GM12891 (cell line): ENCODE data around the gene CLEC20A.

Experiments
- POLR2A ChIP-seq: IDR thresholded peaks from 2 replicates; pipeline ENCODE4 v1.6.1; 2011; ENCODE audit warnings: low read depth, low read length, control low read depth
- POLR2AphosphoS5 ChIP-seq: IDR thresholded peaks from 2 replicates; pipeline ENCODE4 v1.6.1; 2011; ENCODE audit warnings: low read depth, low read length, control low read depth

- no peak for TF ChIP-seq POLR2A
- TF ChIP-seq POLR2AphosphoS5 = no peak
Observed at GRCh38 chr1:178502330-178502714, 5.6 kb upstream of the CLEC20A start.
